ENCODE data around the gene CAMK2N1. TPM values are rescaled to one million over a fixed set of nuclear protein-coding genes. Genes with fewer than 3 reads are reported as not detected.

Gene CAMK2N1
- total and polyA plus RNA-seq, 2 of the 13 experiments (the other 11 are each of a cell fraction or from before 2014, with no cell fraction given) = 38.0 to 38.6 TPM

- TF ChIP-seq ZNF407 (CRISPR knock-in tag; IDR thresholded peaks at IDR 0.05; ENCODE audit: not compliant biosample characterization) (peak; percentile 79), POLR2AphosphoS5 (IDR thresholded peaks at IDR 0.05; ENCODE audit: low read depth, low read length) (peak; percentile 76), POLR2G (IDR thresholded peaks at IDR 0.05; ENCODE audit: low read depth, low read length) (peak; percentile 82), ZNF746 (CRISPR knock-in tag; IDR thresholded peaks at IDR 0.05) (peak; percentile 79), ZNF446 (CRISPR knock-in tag; IDR thresholded peaks at IDR 0.05) (peak; percentile 86; the same call in 1 of the 2 replicates), ZNF138 (CRISPR knock-in tag; IDR thresholded peaks at IDR 0.05; ENCODE audit: low read depth) (0 out of 2 replicates have a peak, but pooled peaks have one; percentile 60), ZBTB26 (CRISPR knock-in tag; IDR thresholded peaks at IDR 0.05; ENCODE audit: borderline replicate concordance) (no peak), ZNF770 (CRISPR knock-in tag; IDR thresholded peaks at IDR 0.05) (peak; percentile 97), PHF8 (CRISPR knock-in tag; IDR thresholded peaks at IDR 0.05) (peak; percentile 99), SIN3B (IDR thresholded peaks at IDR 0.05; ENCODE audit: low read length) (peak; percentile 85), TBX2 (CRISPR knock-in tag; IDR thresholded peaks at IDR 0.05; ENCODE audit: borderline replicate concordance) (peak; percentile 82; the same call in 1 of the 2 replicates), CEBPG (CRISPR knock-in tag; IDR thresholded peaks at IDR 0.05) (peak; percentile 40; the same call in 1 of the 2 replicates), ZNF883 (CRISPR knock-in tag; IDR thresholded peaks at IDR 0.05; ENCODE audit: not compliant biosample characterization) (peak; percentile 85)
Observed at GRCh38 chr1:20507564-20508410, 21.8 kb upstream of the CAMK2N1 start, which contains the start of gene MUL1 (continued).
